ENCODE measurements around the gene GPR18. TPM values are rescaled to one million over a fixed set of nuclear protein-coding genes. Genes with fewer than 3 reads are reported as not detected.

The GPR18 gene
- total and polyA plus RNA-seq, 2 of the 13 experiments (the other 11 are each of a cell fraction or from before 2014, with no cell fraction given): not detected

DNA sequence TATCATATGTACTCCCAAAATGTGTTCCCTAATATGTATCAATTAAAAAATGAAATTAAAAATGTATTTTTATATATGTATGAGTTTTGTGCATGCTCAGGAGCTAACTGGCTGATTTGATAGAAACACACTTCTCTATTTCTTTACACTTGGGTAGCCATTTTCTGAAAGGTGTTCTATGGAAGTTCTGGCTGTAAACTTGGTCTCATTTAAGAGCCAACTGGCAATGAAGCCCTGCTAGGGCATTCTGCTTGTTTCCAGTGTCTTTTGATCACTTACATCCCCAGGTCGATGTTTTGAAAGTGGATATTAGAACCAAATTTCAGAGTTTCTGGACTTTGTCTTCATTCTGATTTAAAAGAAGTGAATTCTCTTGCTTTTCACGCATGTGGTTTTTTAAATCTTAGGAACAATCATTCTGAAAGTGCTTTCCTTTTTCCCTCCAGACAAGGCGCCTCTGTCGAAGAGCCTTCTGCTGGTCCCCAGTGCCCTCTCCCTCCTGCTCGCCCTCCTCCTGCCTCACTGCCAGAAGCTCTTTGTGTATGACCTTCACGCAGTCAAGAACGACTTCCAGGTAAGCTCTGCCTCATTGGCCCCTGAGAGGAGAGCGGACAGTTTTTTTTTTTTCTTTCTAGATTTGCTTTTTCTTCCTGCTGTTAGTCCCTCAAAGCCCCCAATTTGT is 20.1 kb downstream of the GPR18 start:
- Histone ChIP-seq H3K4me1 (ENCODE audit: insufficient read depth, low read length) (no peaks in the 10 kb centered on the region), H3K36me3 (replicated peaks in 1 of 2; ENCODE audit: control insufficient read depth in 1 of 2, insufficient read depth in 2 of 2, low read length in 2 of 2) (peaks cover 3 to 30% of the 10 kb centered on the region in 2 experiments; a peak in 3 of 5 replicates), H3K27me3 (ENCODE audit: control insufficient read depth in 1 of 2, insufficient read depth in 2 of 2, low read length in 2 of 2) (no peaks in the 10 kb centered on the region), H4K20me1 (ENCODE audit: insufficient read depth, low read length) (no peaks in the 10 kb centered on the region), H3K9ac (ENCODE audit: insufficient read depth, low read depth, low read length) (no peak overlapping the region), H3K4me2 (ENCODE audit: low read depth, low read length) (no peak overlapping the region), H3K79me2 (ENCODE audit: insufficient read depth, low read length) (peaks cover 15% of the 10 kb centered on the region), H3K4me3 (replicated peaks in 1 of 3; ENCODE audit: insufficient read depth in 1 of 3, low read depth in 2 of 3, low read length in 3 of 3) (no peak overlapping the region), H2AFZ (ENCODE audit: low read length) (no peak overlapping the region), H3K9me3 (ENCODE audit: low read length) (no peaks in the 10 kb centered on the region), H3K27ac (ENCODE audit: extremely low read length, insufficient read depth, low read length) (no peak overlapping the region)
- WGBS (ENCODE audit: low lambda C conversion rate): over 99% methylated on average over 8 of the region's 8 CpGs
- no peak for TF ChIP-seq NR2C2 (CRISPR knock-in tag; IDR thresholded peaks at IDR 0.05; ENCODE audit: borderline replicate concordance)
- TF ChIP-seq SRY (CRISPR knock-in tag; IDR thresholded peaks at IDR 0.05): no peak
- no peak for TF ChIP-seq ZNF431 (CRISPR knock-in tag; IDR thresholded peaks at IDR 0.05; ENCODE audit: borderline replicate concordance, low read depth)
- TF ChIP-seq ZFP36L1 (CRISPR knock-in tag; IDR thresholded peaks at IDR 0.05): no peak
- no peak for TF ChIP-seq ZNF337 (CRISPR knock-in tag; IDR thresholded peaks at IDR 0.05; ENCODE audit: borderline replicate concordance, low read depth)
- TF ChIP-seq RFX3 (CRISPR knock-in tag; IDR thresholded peaks at IDR 0.05): no peak
- no peak for TF ChIP-seq HMG20B (CRISPR knock-in tag; conservative IDR thresholded peaks at IDR 0.05)
- TF ChIP-seq, protein P1, sequence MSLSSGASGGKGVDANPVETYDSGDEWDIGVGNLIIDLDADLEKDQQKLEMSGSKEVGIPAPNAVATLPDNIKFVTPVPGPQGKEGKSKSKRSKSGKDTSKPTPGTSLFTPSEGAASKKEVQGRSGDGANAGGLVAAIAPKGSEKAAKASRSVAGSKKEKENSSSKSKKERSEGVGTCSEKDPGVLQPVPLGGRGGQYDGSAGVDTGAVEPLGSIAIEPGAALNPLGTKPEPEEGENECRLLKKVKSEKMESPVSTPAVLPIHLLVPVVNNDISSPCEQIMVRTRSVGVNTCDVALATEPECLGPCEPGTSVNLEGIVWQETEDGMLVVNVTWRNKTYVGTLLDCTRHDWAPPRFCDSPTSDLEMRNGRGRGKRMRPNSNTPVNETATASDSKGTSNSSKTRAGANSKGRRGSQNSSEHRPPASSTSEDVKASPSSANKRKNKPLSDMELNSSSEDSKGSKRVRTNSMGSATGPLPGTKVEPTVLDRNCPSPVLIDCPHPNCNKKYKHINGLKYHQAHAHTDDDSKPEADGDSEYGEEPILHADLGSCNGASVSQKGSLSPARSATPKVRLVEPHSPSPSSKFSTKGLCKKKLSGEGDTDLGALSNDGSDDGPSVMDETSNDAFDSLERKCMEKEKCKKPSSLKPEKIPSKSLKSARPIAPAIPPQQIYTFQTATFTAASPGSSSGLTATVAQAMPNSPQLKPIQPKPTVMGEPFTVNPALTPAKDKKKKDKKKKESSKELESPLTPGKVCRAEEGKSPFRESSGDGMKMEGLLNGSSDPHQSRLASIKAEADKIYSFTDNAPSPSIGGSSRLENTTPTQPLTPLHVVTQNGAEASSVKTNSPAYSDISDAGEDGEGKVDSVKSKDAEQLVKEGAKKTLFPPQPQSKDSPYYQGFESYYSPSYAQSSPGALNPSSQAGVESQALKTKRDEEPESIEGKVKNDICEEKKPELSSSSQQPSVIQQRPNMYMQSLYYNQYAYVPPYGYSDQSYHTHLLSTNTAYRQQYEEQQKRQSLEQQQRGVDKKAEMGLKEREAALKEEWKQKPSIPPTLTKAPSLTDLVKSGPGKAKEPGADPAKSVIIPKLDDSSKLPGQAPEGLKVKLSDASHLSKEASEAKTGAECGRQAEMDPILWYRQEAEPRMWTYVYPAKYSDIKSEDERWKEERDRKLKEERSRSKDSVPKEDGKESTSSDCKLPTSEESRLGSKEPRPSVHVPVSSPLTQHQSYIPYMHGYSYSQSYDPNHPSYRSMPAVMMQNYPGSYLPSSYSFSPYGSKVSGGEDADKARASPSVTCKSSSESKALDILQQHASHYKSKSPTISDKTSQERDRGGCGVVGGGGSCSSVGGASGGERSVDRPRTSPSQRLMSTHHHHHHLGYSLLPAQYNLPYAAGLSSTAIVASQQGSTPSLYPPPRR (CRISPR knock-in tag; IDR thresholded peaks at IDR 0.05; ENCODE audit: borderline replicate concordance): no peak
- TF ChIP-seq, protein P2, sequence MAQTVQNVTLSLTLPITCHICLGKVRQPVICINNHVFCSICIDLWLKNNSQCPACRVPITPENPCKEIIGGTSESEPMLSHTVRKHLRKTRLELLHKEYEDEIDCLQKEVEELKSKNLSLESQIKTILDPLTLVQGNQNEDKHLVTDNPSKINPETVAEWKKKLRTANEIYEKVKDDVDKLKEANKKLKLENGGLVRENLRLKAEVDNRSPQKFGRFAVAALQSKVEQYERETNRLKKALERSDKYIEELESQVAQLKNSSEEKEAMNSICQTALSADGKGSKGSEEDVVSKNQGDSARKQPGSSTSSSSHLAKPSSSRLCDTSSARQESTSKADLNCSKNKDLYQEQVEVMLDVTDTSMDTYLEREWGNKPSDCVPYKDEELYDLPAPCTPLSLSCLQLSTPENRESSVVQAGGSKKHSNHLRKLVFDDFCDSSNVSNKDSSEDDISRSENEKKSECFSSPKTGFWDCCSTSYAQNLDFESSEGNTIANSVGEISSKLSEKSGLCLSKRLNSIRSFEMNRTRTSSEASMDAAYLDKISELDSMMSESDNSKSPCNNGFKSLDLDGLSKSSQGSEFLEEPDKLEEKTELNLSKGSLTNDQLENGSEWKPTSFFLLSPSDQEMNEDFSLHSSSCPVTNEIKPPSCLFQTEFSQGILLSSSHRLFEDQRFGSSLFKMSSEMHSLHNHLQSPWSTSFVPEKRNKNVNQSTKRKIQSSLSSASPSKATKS (CRISPR knock-in tag; IDR thresholded peaks at IDR 0.05): no peak
- no peak for TF ChIP-seq ZNF678 (CRISPR knock-in tag; IDR thresholded peaks at IDR 0.05)
- CTCF ChIA-PET (ENCODE audit: low intra/inter-chr PET ratio, low total read pairs): no interaction called here
- FAIRE-seq: no peak
- intact Hi-C loops (cut with micrococcal nuclease; ENCODE audit: unreplicated experiment) (no loop called here), in situ Hi-C loops (cut with HindIII; ENCODE audit: extremely low pct_ligation_motif_present, low pct_unique_long_range_greater_than_20kb) (no loop called here)
- BruUV-seq (replicated peaks): no TSS peak
- ATAC-seq: no peak
- DNase-seq (ENCODE audit: low spot score): no peak
- POLR2A ChIA-PET: no interaction called here
